Stomach smooth muscle (tissue), 2 donors: Measurements from ENCODE around the gene ACOXL.

Experiments used
- H3K27ac ChIP-seq: one replicate; pipeline ENCODE4 v1.7.0; 2013; ENCODE audit warnings: mild to moderate bottlenecking, low read length, inconsistent platforms
- H3K27me3 ChIP-seq, 2 donors: one replicate each; pipeline ENCODE4 v1.7.0; 2013; ENCODE audit warnings: low read length in 2 of 2; ENCODE audit not compliant: insufficient read depth in 2 of 2, control insufficient read depth in 1 of 2
- H3K36me3 ChIP-seq, 2 donors: one replicate each; pipeline ENCODE4 v1.7.0; 2013; ENCODE audit warnings: low read length in 2 of 2; ENCODE audit not compliant: control insufficient read depth in 2 of 2, insufficient read depth in 2 of 2
- H3K4me1 ChIP-seq: one replicate; pipeline ENCODE4 v1.7.0; 2013; ENCODE audit warnings: low read length; ENCODE audit not compliant: control insufficient read depth, insufficient read depth
- H3K4me3 ChIP-seq, 2 donors: one replicate each; pipeline ENCODE4 v1.7.0; 2013; ENCODE audit warnings: low read length in 2 of 2
- H3K9ac ChIP-seq, 2 donors: one replicate each; pipeline ENCODE4 v1.7.0; 2013; ENCODE audit warnings: low read length in 2 of 2, mild to moderate bottlenecking in 1 of 2
- H3K9me3 ChIP-seq, 2 donors: one replicate each; pipeline ENCODE4 v1.7.0; 2013; ENCODE audit warnings: low read length in 2 of 2; ENCODE audit not compliant: control insufficient read depth in 2 of 2
- donor health status: healthy.
- donor health status: Pancreatic carcinoma.

Gene ACOXL

DNA sequence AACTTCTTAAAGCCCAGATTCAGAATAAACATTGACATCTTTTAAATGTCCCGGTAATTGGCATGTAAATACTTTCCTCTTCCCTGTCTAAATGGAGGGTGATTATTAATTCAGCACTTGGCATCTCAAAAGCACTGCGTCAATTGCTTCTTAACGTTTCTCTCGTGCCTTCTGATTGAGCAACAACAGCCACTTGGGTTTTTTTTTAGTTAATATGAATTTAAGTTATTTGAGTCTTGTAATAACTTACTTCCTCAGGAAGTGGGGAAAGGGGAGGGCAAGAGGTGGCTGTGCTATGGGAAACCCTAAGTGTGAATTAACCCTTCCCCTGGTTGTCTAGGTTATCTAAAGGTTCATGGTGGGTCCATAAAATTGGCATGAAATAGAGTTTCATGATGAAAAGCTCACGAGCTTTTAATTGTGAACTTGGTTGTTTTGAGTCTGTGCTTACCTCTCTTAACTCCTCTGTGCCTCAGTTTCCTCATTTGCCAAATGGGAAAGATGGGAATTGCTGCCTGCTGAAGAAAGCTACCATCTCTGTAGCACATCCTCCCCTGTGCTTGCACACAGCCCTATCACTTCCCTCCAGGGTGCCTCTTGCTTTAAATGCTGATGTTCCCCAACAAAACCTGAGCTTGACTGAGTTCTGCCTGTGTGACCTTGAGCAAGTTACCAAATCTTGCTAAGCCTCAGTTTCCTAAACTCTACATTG lies 262.0 kb downstream of the ACOXL start:
- no peak overlapping the region for H3K27ac ChIP-seq
- H3K36me3 ChIP-seq: no peaks in the 10 kb centered on the region
- peaks cover 0 to under 1% of the 10 kb centered on the region in 2 donors for H3K9me3 ChIP-seq
- H3K4me3 ChIP-seq: no peak overlapping the region
- H3K4me1 ChIP-seq: peaks cover 8% of the 10 kb centered on the region
- no peaks in the 10 kb centered on the region for H3K27me3 ChIP-seq
- no peak overlapping the region for H3K9ac ChIP-seq

DNA sequence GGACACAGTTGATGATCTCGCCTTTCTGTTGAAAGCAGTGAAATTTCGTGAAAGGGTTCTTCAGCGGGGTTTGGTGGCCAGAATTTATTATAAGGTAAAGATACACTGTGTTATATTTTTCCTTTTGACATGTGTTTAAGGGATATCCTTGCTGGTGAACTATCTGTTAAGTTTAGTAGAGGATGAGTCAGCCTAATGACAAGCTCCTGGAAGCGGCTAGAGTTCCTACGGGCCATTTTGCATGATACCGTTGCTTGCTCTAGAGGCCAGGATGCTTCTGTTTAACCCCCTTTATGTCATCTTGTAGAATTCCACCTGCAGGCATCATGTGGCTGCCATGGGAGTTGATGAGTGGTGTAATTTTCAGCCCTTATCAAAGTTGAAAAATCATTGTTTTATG lies 263.5 kb downstream of the ACOXL start:
- H3K36me3 ChIP-seq: no peaks in the 10 kb centered on the region
- no peak overlapping the region for H3K9ac ChIP-seq
- peaks cover 8% of the 10 kb centered on the region for H3K4me1 ChIP-seq
- H3K27ac ChIP-seq: no peak overlapping the region
- no peaks in the 10 kb centered on the region for H3K27me3 ChIP-seq
- H3K4me3 ChIP-seq: no peak overlapping the region
- H3K9me3 ChIP-seq: peaks cover 0 to 8% of the 10 kb centered on the region in 2 donors

DNA sequence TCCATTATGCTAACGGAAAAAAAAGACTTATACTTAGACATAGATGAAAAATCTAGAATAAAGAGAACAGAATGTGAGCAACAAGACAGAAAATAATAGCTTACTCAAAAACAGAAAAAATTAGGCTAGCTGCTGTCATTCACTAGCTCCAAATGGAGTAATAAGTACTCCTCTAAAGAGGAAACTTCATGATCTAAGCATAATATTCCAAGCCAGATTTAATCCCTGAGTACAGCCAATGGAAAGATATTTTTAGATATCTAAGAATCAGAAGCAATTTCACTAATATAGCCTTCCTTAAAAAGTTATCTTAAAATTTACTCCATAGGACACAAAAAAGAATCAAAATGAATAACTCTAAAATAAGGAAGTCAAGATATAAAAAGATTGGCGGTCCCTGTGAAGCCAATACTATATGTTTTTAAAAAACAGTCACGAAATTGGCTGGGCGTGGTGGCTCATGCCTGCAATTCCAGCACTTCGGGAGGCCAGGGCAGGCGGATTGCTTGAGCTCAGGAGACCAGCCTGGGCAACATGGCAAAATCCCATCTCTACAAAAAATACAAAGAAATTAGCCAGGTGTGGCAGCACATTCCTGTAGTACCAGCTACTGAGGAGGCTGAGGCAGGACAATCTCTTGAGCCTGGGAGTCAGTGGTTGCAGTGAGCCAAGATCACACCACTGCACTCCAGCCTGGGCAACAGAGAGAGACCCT lies 265.1 kb downstream of the ACOXL start:
- Histone ChIP-seq H3K9me3 (peaks cover 0 to 8% of the 10 kb centered on the region in 2 donors), H3K27me3 (no peaks in the 10 kb centered on the region), H3K4me3 (no peak overlapping the region), H3K27ac (no peak overlapping the region), H3K4me1 (peaks cover 5% of the 10 kb centered on the region), H3K9ac (no peak overlapping the region), H3K36me3 (no peaks in the 10 kb centered on the region)

DNA sequence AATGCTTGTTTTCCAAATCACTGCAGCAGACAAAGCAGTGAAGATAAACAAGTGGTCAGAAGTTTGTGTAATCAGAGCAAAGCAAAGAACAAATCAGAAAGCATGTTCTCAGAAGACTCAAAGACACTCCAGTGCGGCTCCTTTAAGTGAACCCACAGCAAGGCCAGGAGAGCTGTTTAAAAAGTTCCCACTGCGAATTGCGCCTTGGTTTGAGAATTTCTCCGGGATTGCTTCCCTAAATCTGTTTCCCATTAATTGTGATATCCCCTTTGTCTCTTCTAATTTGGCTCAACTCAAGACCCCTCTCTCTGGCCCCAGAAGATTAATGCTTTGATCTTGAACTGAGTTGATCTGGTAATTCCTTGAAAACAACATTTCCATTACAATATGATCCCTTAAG lies 265.9 kb downstream of the ACOXL start:
- H3K9me3 ChIP-seq: peaks cover 0 to 8% of the 10 kb centered on the region in 2 donors
- H3K4me1 ChIP-seq: peaks cover 4% of the 10 kb centered on the region
- H3K27ac ChIP-seq: no peak overlapping the region
- no peaks in the 10 kb centered on the region for H3K36me3 ChIP-seq
- H3K9ac ChIP-seq: no peak overlapping the region
- no peak overlapping the region for H3K4me3 ChIP-seq
- no peaks in the 10 kb centered on the region for H3K27me3 ChIP-seq

DNA sequence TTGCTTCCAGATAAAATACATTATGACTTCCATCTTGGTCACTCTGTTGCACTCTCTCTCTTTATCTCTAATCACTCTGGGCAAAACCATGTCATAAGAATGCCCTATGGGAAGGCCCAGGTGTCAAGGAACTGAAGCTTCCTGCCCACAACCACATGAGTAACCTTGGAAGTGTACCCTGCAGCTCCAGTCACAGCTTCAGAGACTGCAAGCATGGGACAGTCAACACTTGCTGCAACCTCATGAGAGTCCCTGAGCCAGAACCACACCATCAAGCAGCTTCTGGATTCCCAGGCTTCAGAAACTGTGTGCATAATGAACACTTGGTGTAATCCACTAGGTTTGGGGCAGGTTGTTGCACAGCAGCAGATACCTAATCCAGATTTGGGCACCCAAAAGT lies 267.3 kb downstream of the ACOXL start:
- H3K9me3 ChIP-seq: peaks cover 0 to 8% of the 10 kb centered on the region in 2 donors

DNA sequence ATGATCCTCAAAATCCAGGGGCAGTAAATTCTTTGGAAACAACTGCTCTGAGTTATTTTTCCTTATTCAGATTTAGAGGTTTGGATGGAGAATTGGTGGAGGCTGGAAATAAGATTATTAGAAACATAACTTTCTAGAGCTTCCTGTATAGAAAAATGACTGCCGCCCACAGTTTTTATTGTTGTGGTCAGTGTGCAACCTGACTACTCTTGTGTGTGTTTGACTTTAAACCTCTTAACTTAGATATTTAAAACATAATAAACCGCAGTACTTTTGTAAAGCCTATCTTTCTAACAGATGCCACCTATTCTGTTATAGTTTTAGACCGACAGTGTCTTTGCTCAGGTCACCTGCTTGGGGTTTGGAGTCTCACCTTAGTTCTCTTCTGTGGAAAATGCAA lies 272.9 kb downstream of the ACOXL start:
- H3K4me1 ChIP-seq: no peaks in the 10 kb centered on the region
- no peaks in the 10 kb centered on the region for H3K36me3 ChIP-seq
- no peak overlapping the region for H3K9ac ChIP-seq
- H3K9me3 ChIP-seq: no peaks in the 10 kb centered on the region
- no peaks in the 10 kb centered on the region for H3K27me3 ChIP-seq
- H3K4me3 ChIP-seq: no peak overlapping the region
- no peak overlapping the region for H3K27ac ChIP-seq

More for the DNA sequence above, 267.3 kb downstream of the ACOXL start:
- Histone ChIP-seq H3K9ac (no peak overlapping the region), H3K36me3 (no peaks in the 10 kb centered on the region), H3K27me3 (no peaks in the 10 kb centered on the region), H3K4me1 (no peaks in the 10 kb centered on the region), H3K27ac (no peak overlapping the region), H3K4me3 (no peak overlapping the region)

DNA sequence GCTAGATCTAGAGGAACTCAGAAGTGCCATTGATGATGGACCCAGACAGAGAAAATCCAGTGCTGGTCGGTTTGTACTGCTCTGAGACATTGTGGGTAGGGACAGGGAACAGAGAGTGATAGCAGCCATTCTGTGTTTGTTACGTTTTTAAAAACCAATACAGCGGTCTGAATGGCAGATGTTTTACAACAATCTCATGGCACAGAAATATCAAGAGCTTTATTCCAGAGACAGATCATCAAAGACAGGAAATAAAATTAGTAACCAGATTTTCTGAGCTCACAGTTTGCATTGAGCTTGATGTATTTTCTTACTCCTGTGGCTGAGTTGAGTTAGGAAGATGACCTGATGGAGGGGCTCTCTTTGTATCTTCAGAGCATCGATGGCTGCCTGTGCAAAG lies 273.4 kb downstream of the ACOXL start:
- H3K27ac ChIP-seq: no peak overlapping the region
- no peaks in the 10 kb centered on the region for H3K27me3 ChIP-seq
- no peaks in the 10 kb centered on the region for H3K9me3 ChIP-seq
- H3K4me3 ChIP-seq: no peak overlapping the region
- H3K36me3 ChIP-seq: no peaks in the 10 kb centered on the region
- no peak overlapping the region for H3K9ac ChIP-seq
- H3K4me1 ChIP-seq: no peaks in the 10 kb centered on the region

DNA sequence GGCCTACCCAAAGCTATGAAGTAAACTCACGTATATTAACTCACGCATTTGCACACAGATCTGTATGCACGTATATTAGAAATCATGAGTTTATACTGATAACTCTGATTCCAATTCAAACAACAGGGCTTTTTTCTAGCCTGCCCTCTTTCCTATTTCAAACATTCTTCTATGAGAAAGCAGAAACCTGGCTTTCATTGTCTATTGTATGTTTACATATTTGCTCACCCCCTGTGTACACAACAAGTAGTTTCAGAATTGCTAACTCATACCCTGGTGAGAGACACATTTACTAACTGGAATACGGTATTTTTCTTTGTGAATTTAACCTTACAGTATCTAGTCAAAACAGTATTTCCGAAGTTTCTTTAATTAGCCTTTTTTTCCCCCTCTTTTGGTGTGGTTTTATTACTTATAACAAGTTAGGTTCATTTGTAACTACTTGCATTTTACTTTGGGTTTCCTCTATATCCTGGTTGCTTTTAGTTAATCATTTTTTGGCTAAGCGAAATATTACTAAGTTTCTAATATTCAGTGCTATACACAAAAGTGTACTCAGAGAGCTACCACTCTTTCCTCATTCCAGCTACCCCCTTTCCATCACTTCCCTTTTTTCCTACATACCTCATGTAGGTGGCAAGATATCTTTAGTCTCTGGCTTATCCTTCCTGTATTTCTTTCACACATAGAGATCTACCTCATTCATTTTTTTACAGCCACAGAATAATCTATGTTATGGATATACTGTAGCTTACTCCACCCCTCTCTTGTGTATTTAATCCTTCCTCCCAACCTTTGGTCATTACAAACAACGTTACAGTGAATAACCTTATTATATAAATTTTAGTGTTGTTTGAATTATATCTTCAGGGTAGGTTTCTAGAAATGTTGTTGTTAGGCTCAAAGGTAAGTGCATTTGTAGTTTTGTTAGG lies 275.6 kb downstream of the ACOXL start:
- H3K4me1 ChIP-seq: no peaks in the 10 kb centered on the region
- no peaks in the 10 kb centered on the region for H3K36me3 ChIP-seq
- H3K4me3 ChIP-seq: no peak overlapping the region
- H3K27ac ChIP-seq: no peak overlapping the region
- H3K27me3 ChIP-seq: no peaks in the 10 kb centered on the region
- H3K9me3 ChIP-seq: no peaks in the 10 kb centered on the region
- H3K9ac ChIP-seq: no peak overlapping the region

DNA sequence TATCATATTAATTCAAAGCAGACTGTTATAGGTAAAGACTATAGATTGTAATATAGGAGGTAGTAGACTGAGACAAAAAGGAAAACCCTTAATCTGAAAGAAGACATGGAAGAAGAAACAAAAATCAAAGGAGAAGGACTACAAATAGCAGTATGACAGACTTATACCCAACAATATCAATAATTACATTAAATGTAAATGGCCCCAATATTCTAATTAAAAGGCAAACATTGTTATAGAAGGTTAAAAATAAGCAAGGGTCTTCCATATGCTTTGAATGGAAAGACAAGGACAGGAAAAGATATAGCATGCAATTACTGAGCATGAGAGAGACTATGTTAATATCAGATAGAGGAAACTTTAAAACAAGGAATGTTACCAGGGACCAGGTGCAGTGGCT lies 278.8 kb downstream of the ACOXL start:
- Histone ChIP-seq H3K27ac (no peak overlapping the region), H3K4me1 (no peaks in the 10 kb centered on the region), H3K4me3 (no peak overlapping the region), H3K27me3 (no peaks in the 10 kb centered on the region), H3K36me3 (no peaks in the 10 kb centered on the region), H3K9ac (no peak overlapping the region), H3K9me3 (no peaks in the 10 kb centered on the region)

DNA sequence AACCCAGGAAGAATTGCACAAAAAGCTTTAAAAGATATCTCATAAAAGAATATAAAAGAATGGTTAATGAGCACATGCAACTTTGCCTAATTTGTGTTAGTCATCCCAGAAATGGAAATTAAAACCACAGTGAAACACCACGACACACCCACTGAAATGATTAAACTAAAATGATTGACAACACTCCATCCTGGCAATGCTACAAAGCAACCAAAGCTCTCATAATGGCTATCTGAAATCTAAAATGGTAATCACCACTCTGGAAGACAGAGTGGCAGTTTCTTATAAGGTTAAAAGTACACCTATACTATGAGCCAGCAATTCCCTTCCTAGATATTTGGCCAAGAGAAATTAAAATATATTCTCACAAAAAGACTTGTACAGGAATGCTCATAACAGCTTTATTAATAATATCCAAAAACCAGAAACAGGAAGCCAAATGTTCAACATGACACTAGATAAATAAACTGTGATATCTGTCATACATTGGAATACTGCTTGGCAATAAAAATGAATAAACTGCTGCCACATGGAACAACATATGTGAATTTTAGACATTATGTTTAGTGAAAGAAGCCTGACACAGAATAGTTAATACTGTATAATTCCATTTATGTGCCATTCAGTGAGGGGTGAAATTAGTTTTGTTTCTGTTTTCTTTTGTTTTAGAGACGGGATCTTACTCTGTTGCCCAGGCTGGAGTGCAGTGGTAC lies 283.1 kb downstream of the ACOXL start:
- no peak overlapping the region for H3K9ac ChIP-seq
- no peaks in the 10 kb centered on the region for H3K27me3 ChIP-seq
- H3K4me3 ChIP-seq: no peak overlapping the region
- H3K36me3 ChIP-seq: no peaks in the 10 kb centered on the region
- no peak overlapping the region for H3K27ac ChIP-seq
- H3K4me1 ChIP-seq: no peaks in the 10 kb centered on the region
- H3K9me3 ChIP-seq: no peaks in the 10 kb centered on the region
